K562 (cell line): ENCODE results near the gene EPO. TPM values are rescaled to one million over a fixed set of nuclear protein-coding genes. Genes with fewer than 3 reads are reported as not detected.

Experiments used
- ATAC-seq: fragments of 200-7000 bp; cut with Tn5 transposase; 3 replicates; pipeline ENCODE4 v1.9.1; 2020; ENCODE audit warnings: moderate library complexity
- BruUV-seq: library from RNA; stranded (reverse); fragments of 400-500 nt; replicated peaks from 2 replicates; lab custom pipeline; 2021; lab: Mats Ljungman, UMichigan
- CTCF ChIA-PET: fragments of 300-600 bp; formaldehyde crosslinking; extraction: SDS; loops from one replicate; lab custom pipeline; 2021; ENCODE audit warnings: low intra/inter-chr PET ratio; lab: Yijun Ruan, JAX
- POLR2A ChIA-PET: fragments of 300-600, 350-650 bp; sonication (Branson Sonifier 250); formaldehyde crosslinking; extraction: SDS; loops from one replicate; lab custom pipeline; 2021; ENCODE audit warnings: antibody characterized with exemption, inconsistent platforms; lab: Yijun Ruan, JAX
- DNase-seq, 4 experiments: peaks; one replicate each; pipeline versions ENCODE4 v3.0.0 to v3.0.0-alpha.2; 2011 to 2018; ENCODE audit warnings: low spot score in 3 of 4, mixed read lengths in 3 of 4; ENCODE audit errors: extremely low read depth in 1 of 4
- FAIRE-seq: peaks from 2 replicates; lab custom pipeline; 2011; peaks lifted over from hg19 to GRCh38; lab: Jason Lieb, UNC
- H2AFZ ChIP-seq: 2 replicates; pipeline ENCODE4 v1.6.0; 2011; ENCODE audit warnings: low read depth, low read length, control low read depth, inconsistent platforms
- H3K27ac ChIP-seq: fragments of 200-600 bp; 3 replicates; pipeline ENCODE4 v1.8.0; 2011; ENCODE audit warnings: low read depth, mild to moderate bottlenecking, control low read depth, inconsistent platforms, low read length, moderate library complexity, mixed read lengths; ENCODE audit errors: extremely low read depth
- H3K27me3 ChIP-seq, 2 experiments: fragments of 300-600 bp in 1 of 2; 2 replicates in 1 of 2; 3 replicates in 1 of 2; pipeline versions ENCODE4 v1.6.0 to v1.8.0; 2011; ENCODE audit warnings: inconsistent platforms in 2 of 2, low read length in 2 of 2, mild to moderate bottlenecking in 1 of 2, mixed read lengths in 1 of 2, moderate library complexity in 1 of 2; ENCODE audit not compliant: control insufficient read depth in 2 of 2, insufficient read depth in 2 of 2
- H3K36me3 ChIP-seq: fragments of 300-600 bp; 3 replicates; pipeline ENCODE4 v1.8.0; 2011; ENCODE audit warnings: mild to moderate bottlenecking, low read length, inconsistent platforms; ENCODE audit not compliant: control insufficient read depth, insufficient read depth
- H3K4me1 ChIP-seq, 2 experiments: fragments of 200-600 bp in 1 of 2; replicated peaks in 1 of 2; 2 replicates in 1 of 2; 3 replicates in 1 of 2; pipeline versions ENCODE4 v1.5.1 to v1.8.0; 2011; ENCODE audit warnings: inconsistent platforms in 2 of 2, low read length in 2 of 2, mild to moderate bottlenecking in 1 of 2, mixed read lengths in 1 of 2, moderate library complexity in 1 of 2; ENCODE audit not compliant: control insufficient read depth in 2 of 2, insufficient read depth in 2 of 2
- H3K4me2 ChIP-seq: 2 replicates; pipeline ENCODE4 v1.6.1; 2011; ENCODE audit warnings: low read length, control low read depth, inconsistent platforms, mixed read lengths; ENCODE audit not compliant: insufficient read depth
- H3K4me3 ChIP-seq: fragments of 200-600 bp; sonication (generic), shearing (Covaris generic); 2 replicates; pipeline ENCODE4 v1.5.1; 2016; ENCODE audit warnings: control low read depth, inconsistent platforms
- H3K79me2 ChIP-seq: fragments of 200-600 bp; 3 replicates; pipeline ENCODE4 v1.8.0; 2011; ENCODE audit warnings: low read length, inconsistent platforms; ENCODE audit not compliant: control insufficient read depth, insufficient read depth
- H3K9ac ChIP-seq, 2 experiments: 2 replicates each; pipeline versions ENCODE4 v1.6.0 to v1.6.1; 2011; ENCODE audit warnings: low read depth in 2 of 2, low read length in 2 of 2, control low read depth in 1 of 2, inconsistent platforms in 1 of 2, mild to moderate bottlenecking in 1 of 2, mixed read lengths in 1 of 2; ENCODE audit not compliant: insufficient read depth in 1 of 2
- H3K9me1 ChIP-seq: one replicate; pipeline ENCODE4 v1.6.0; 2011; ENCODE audit warnings: inconsistent platforms, mild to moderate bottlenecking, low read length, moderate library complexity; ENCODE audit not compliant: control insufficient read depth, insufficient read depth
- H3K9me3 ChIP-seq: replicated peaks from 2 replicates; pipeline ENCODE4 v1.5.1; 2011; ENCODE audit warnings: low read depth, low read length, inconsistent platforms; ENCODE audit not compliant: control insufficient read depth, insufficient read depth
- H4K20me1 ChIP-seq: replicated peaks from 2 replicates; pipeline ENCODE4 v1.6.1; 2011; ENCODE audit warnings: low read length, inconsistent platforms, mixed read lengths; ENCODE audit not compliant: control insufficient read depth, insufficient read depth
- EGR1 ChIP-seq: fragments of 450-650 bp; conservative IDR thresholded peaks from 2 replicates; pipeline ENCODE4 v1.6.1; 2017; ENCODE audit warnings: mild to moderate bottlenecking
- FOXO4 ChIP-seq: fragments of 450-650 bp; formaldehyde crosslinking; IDR thresholded peaks from 2 replicates; pipeline ENCODE4 v1.4.0; 2020; ENCODE audit warnings: mild to moderate bottlenecking, moderate library complexity
- HMG20B ChIP-seq: fragments of 250-450 bp; sonication (Bioruptor Pico); IDR thresholded peaks from 2 replicates; pipeline ENCODE4 v1.5.0; 2021; ENCODE audit warnings: mild to moderate bottlenecking
- TEAD1 ChIP-seq, 2 experiments: fragments of 450-650 bp in 1 of 2; sonication (generic) in 1 of 2; formaldehyde crosslinking; IDR thresholded peaks; 2 replicates each; pipeline versions ENCODE4 v1.4.0 to v1.8.0; 2020 to 2022; ENCODE audit warnings: mild to moderate bottlenecking in 2 of 2, missing genetic modification reagents in 1 of 2
- ZFP91 ChIP-seq: sonication (generic); formaldehyde crosslinking; IDR thresholded peaks from 2 replicates; pipeline ENCODE4 v1.8.0; 2022; ENCODE audit warnings: mild to moderate bottlenecking, missing genetic modification reagents
- ZNF175 ChIP-seq: fragments of 200-800 bp; sonication (Bioruptor generic); IDR thresholded peaks from 2 replicates; pipeline ENCODE4 v1.6.1; 2016; ENCODE audit warnings: low read depth, mild to moderate bottlenecking, missing genetic modification characterization, missing compliant biosample characterization
- ZNF609 ChIP-seq: sonication (generic); formaldehyde crosslinking; IDR thresholded peaks from 2 replicates; pipeline ENCODE4 v1.8.1; 2023; ENCODE audit warnings: missing genetic modification reagents, mild to moderate bottlenecking, borderline replicate concordance
- WGBS: fragments of 100-300 bp; shearing (Covaris generic); methylation state at CpG from one replicate; pipeline ENCODE4 v1.1.6; 2016; ENCODE audit warnings: low coverage, mixed read lengths; ENCODE audit not compliant: insufficient coverage; ENCODE audit errors: missing lambda C conversion rate; 5-methylcytosine and 5-hydroxymethylcytosine counted together
- in situ Hi-C: fragments of 300-500 bp; cut with MboI; formaldehyde crosslinking; loops from 4 replicates; pipeline ENCODE4 v1.15.0; 2018; ENCODE audit warnings: inconsistent platforms, mixed read lengths
- intact Hi-C: fragments of 100-400 bp; cut with micrococcal nuclease; formaldehyde crosslinking; loops from 2 replicates; pipeline ENCODE4 v1.14.2; 2022
- polyA plus RNA-seq, 8 experiments: library from polyadenylated mRNA; depleted of rRNA in 4 of 8; stranded (reverse) in 5 of 8; unstranded in 3 of 8; fragments of >200 nt; fragmentation: Nextera tagmentation in 2 of 8; fragmentation: Illumina TruSeq in 1 of 8; extraction: Ambion mirVana in 2 of 8; extraction: Trizol in 1 of 8; gene quantifications; 2 replicates each; pipeline versions ENCODE4 v1.2.1 to v1.2.3, GENCODE V29; 2011 to 2014; ENCODE audit warnings: inconsistent platforms in 1 of 8, missing spikeins in 1 of 8
- total RNA-seq, 7 experiments: library from RNA; depleted of rRNA in 6 of 7; stranded (reverse); fragments of >200 nt in 6 of 7; fragmentation: Illumina TruSeq in 2 of 7; extraction: Trizol in 2 of 7; gene quantifications; 2 replicates each; pipeline versions ENCODE4 v1.2.1 to v1.2.3, GENCODE V29; 2011 to 2021; ENCODE audit warnings: low replicate concordance in 1 of 7

EPO gene
- total and polyA plus RNA-seq, 9 of the 15 experiments (the other 6 are each of a cell fraction or from before 2014, with no cell fraction given), result 0.06 to 0.41 (median 0.07) TPM; not detected in 6

GRCh38 chr7:100694098-100694745 lies 26.0 kb upstream of the EPO start, which contains the start of gene GIGYF1:
Gene GIGYF1 (minus strand): TSS chr7:100694250. CDS start chr7:100688238, 6,012 bp downstream.
- POLR2A ChIA-PET, result interaction anchor here (0.8 to 2.5 kb wide), 4 partner anchors 9 to 148 kb away, joined by 3 to 7 read pairs (median 5); partner anchors contain the start of gene POP7
- Histone ChIP-seq H3K27ac (peak within 1 kb of the TSS; percentile 86), H3K9me1 (no peaks in the 10 kb centered on the region), H3K4me2 (peak within 1 kb of the TSS; percentile 92), H4K20me1 (peaks cover 16% of the 10 kb centered on the region), H3K4me1 (peaks cover 17 to 46% of the 10 kb centered on the region in 2 experiments), H3K9me3 (no peaks in the 10 kb centered on the region), H3K36me3 (peaks cover 19% of the 10 kb centered on the region; the same call in 2 of the 3 replicates), H3K27me3 (peaks cover 0 to 1% of the 10 kb centered on the region in 2 experiments; a peak in 2 of 5 replicates), H3K79me2 (peaks cover 45% of the 10 kb centered on the region), H3K9ac (peak within 1 kb of the TSS; percentile 90 to 99), H2AFZ (peak within 1 kb of the TSS; percentile 92), H3K4me3 (peak within 1 kb of the TSS; percentile 92)
- DNase-seq (peak; percentile 89 to 99 (median 99)), FAIRE-seq (no peak), ATAC-seq (peak; percentile 51)
- CTCF ChIA-PET, result interaction anchor here (0.6 to 1.0 kb wide), 2 partner anchors 11 to 171 kb away, joined by 3 to 8 read pairs; no protein-coding TSS in a partner anchor
- WGBS, result 1% methylated on average over 13 of the region's 102 CpGs
- BruUV-seq, result no TSS peak
- intact Hi-C loops (loop anchor here (5.0 kb wide), 2 partner anchors 52 to 158 kb away; partner anchors contain the start of genes SLC12A9 and TFR2), in situ Hi-C loops (no loop called here)
- TF ChIP-seq EGR1 (peak; percentile 34; the same call in 1 of the 2 replicates), ZNF175 (CRISPR knock-in tag) (0 out of 2 replicates have a peak, but pooled peaks have one; percentile 48), TEAD1 (CRISPR knock-in tag; IDR thresholded peaks at IDR 0.05) (no peak), ZFP91 (CRISPR knock-in tag) (no peak), FOXO4 (CRISPR knock-in tag) (no peak), ZNF609 (CRISPR knock-in tag) (no peak), HMG20B (no peak)
